Smooth muscle cell (in vitro differentiated cells): Measurements from ENCODE around the gene BRD9. TPM values are rescaled to one million over a fixed set of nuclear protein-coding genes. Genes with fewer than 3 reads are reported as not detected.

Experiments used
- DNase-seq: peaks from one replicate; lab custom pipeline; 2025; ENCODE audit not compliant: unreplicated experiment; lab: John Stamatoyannopoulos, UW
- H2AFZ ChIP-seq: fragments of 200-600 bp; sonication (generic); 2 replicates; pipeline ENCODE4 v1.6.0; 2016; ENCODE audit warnings: antibody characterized with exemption, low read depth, mild to moderate bottlenecking
- H3F3A ChIP-seq: fragments of 200-600 bp; sonication (generic); 2 replicates; pipeline ENCODE4 v1.6.0; 2017; ENCODE audit warnings: antibody characterized with exemption, low read depth
- H3K27ac ChIP-seq: fragments of 200-600 bp; sonication (generic); 2 replicates; pipeline ENCODE4 v1.5.1; 2016; ENCODE audit warnings: low read depth, mild to moderate bottlenecking
- H3K27me3 ChIP-seq: fragments of 200-600 bp; sonication (generic); 2 replicates; pipeline ENCODE4 v1.6.1; 2016; ENCODE audit warnings: low read depth, mild to moderate bottlenecking
- H3K36me3 ChIP-seq: fragments of 200-600 bp; sonication (generic); 2 replicates; pipeline ENCODE4 v1.5.1; 2016; ENCODE audit warnings: low read depth
- H3K4me1 ChIP-seq: fragments of 200-600 bp; sonication (generic); 2 replicates; pipeline ENCODE4 v1.5.1; 2016; ENCODE audit warnings: low read depth
- H3K4me2 ChIP-seq: fragments of 200-600 bp; sonication (generic); 2 replicates; pipeline ENCODE4 v1.6.0; 2016; ENCODE audit warnings: mild to moderate bottlenecking
- H3K4me3 ChIP-seq: fragments of 200-600 bp; sonication (generic); 2 replicates; pipeline ENCODE4 v1.5.1; 2016; ENCODE audit warnings: mild to moderate bottlenecking
- H3K79me2 ChIP-seq: fragments of 200-600 bp; sonication (generic); 2 replicates; pipeline ENCODE4 v1.6.0; 2016; ENCODE audit warnings: low read depth, mild to moderate bottlenecking
- H3K9ac ChIP-seq: fragments of 200-600 bp; sonication (generic); 2 replicates; pipeline ENCODE4 v1.6.0; 2016; ENCODE audit warnings: low read depth
- H3K9me3 ChIP-seq: fragments of 200-600 bp; sonication (generic); replicated peaks from 2 replicates; pipeline ENCODE4 v1.5.1; 2016; ENCODE audit warnings: low read depth
- H4K20me1 ChIP-seq: fragments of 200-600 bp; sonication (generic); 2 replicates; pipeline ENCODE4 v1.6.0; 2016; ENCODE audit warnings: low read depth
- WGBS: methylation state at CpG from one replicate; pipeline ENCODE4 v1.1.7; 2016; ENCODE audit warnings: low lambda C conversion rate; 5-methylcytosine and 5-hydroxymethylcytosine counted together
- polyA plus RNA-seq: library from polyadenylated mRNA; unstranded; fragments of >200 nt; fragmentation: Nextera tagmentation; extraction: Ambion mirVana; gene quantifications from 2 replicates; pipeline ENCODE4 v1.2.1, GENCODE V29; 2016
- total RNA-seq: library from RNA; depleted of rRNA; stranded (reverse); fragments of >200 nt; gene quantifications from 2 replicates; pipeline ENCODE4 v1.2.3, GENCODE V29; 2014
- TF ChIP-seq, protein P1 (sequence below): fragments of 200-600 bp; sonication (generic); IDR thresholded peaks from 2 replicates; pipeline ENCODE4 v1.5.1; 2017; ENCODE audit warnings: borderline replicate concordance, mild to moderate bottlenecking, antibody characterized with exemption; ENCODE audit not compliant: insufficient read depth, poor library complexity, severe bottlenecking

Gene BRD9
- total and polyA plus RNA-seq, 2 experiments from 2014 or later, result 17.1 to 17.8 TPM

GRCh38 chr5:922436-923280 is 30.1 kb upstream of the BRD9 start:
- Histone ChIP-seq H3F3A (no peaks in the 10 kb centered on the region), H4K20me1 (no peaks in the 10 kb centered on the region), H3K4me2 (no peak overlapping the region), H3K79me2 (no peaks in the 10 kb centered on the region), H3K9ac (no peak overlapping the region), H3K9me3 (no peaks in the 10 kb centered on the region), H3K27me3 (peaks cover 18% of the 10 kb centered on the region), H2AFZ (no peak overlapping the region), H3K4me3 (no peak overlapping the region), H3K4me1 (peaks cover 5% of the 10 kb centered on the region), H3K27ac (no peak overlapping the region), H3K36me3 (no peaks in the 10 kb centered on the region)
- WGBS, result 96% methylated on average over 17 of the region's 17 CpGs
- TF ChIP-seq, protein P1, sequence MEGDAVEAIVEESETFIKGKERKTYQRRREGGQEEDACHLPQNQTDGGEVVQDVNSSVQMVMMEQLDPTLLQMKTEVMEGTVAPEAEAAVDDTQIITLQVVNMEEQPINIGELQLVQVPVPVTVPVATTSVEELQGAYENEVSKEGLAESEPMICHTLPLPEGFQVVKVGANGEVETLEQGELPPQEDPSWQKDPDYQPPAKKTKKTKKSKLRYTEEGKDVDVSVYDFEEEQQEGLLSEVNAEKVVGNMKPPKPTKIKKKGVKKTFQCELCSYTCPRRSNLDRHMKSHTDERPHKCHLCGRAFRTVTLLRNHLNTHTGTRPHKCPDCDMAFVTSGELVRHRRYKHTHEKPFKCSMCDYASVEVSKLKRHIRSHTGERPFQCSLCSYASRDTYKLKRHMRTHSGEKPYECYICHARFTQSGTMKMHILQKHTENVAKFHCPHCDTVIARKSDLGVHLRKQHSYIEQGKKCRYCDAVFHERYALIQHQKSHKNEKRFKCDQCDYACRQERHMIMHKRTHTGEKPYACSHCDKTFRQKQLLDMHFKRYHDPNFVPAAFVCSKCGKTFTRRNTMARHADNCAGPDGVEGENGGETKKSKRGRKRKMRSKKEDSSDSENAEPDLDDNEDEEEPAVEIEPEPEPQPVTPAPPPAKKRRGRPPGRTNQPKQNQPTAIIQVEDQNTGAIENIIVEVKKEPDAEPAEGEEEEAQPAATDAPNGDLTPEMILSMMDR, result no peak
- DNase-seq, result no peak

DNA sequence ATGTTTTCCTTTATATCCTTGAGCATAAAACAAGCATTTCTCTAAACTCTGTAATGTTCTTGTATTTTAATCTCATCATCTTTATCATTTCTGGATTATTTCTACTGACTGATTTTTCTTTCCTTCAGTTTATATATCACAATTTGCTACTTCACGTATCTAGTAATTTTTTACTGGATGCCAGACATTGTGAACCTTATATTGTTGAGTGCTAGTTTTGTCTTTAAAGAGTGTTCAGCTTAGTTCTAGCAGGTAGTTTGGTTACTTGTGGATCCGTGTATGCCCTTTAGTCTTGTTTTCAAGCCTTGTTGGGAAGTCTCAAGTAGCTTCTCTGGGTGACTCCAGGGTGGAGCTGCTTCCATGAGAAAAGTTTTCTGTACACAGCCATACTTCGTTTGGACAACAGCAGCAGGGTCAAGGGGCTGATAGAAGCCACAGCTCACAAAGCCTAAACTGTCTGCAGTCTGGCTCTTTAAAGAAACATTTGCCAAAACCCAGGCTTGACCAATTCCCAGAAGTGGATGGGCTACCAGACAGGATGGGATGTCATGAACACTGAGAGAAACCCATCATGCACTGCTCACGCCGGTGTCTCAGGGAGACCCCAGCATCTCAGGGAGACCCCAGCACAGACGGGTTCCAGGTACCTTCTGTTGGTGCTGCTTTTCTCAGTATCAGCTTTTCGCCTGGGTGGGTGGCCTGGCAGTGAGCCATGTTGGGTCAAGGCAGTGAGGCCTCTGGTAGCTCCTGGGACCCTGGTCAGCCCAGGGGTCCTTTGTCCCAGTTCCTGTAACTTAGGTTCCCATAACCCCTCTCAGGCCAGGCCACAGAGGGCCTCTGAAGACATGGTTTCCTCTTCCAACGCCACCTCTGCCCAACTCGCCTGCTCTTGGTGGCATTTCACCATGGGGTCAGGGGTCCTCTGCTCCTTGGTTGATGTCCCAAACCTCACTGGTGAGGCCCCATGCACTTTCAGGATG is 29.1 kb upstream of the BRD9 start:
- Histone ChIP-seq H3K36me3 (no peaks in the 10 kb centered on the region), H3K4me2 (no peak overlapping the region), H3K4me1 (peaks cover 5% of the 10 kb centered on the region), H3K9ac (no peak overlapping the region), H3F3A (no peaks in the 10 kb centered on the region), H4K20me1 (no peaks in the 10 kb centered on the region), H3K27me3 (peaks cover 15% of the 10 kb centered on the region), H3K27ac (no peak overlapping the region), H3K79me2 (no peaks in the 10 kb centered on the region), H2AFZ (no peak overlapping the region), H3K4me3 (no peak overlapping the region), H3K9me3 (no peaks in the 10 kb centered on the region)
- TF ChIP-seq, protein P1, result no peak
- WGBS, result 95% methylated on average over 9 of the region's 9 CpGs
- DNase-seq, result no peak

DNA sequence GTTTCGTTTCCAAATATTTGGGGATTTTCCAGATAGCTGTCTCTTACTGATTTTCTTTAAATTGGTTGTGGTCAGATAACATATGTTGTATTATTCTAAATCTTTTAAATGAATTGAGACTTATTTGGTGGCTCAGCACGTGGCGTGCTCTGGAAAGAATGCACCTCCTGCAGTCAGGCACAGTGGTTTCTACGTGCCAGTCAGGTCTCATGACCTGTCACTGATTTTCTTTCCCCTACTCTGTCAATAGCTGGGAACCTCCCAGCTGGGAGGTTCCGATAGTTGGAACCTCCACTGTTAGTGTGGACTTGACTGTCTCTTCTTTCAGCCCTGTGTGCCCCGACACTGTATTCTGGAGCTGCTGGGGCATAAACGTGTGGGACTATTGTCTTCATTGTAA is 27.7 kb upstream of the BRD9 start:
- Histone ChIP-seq H3F3A (no peaks in the 10 kb centered on the region), H3K9me3 (no peaks in the 10 kb centered on the region), H3K36me3 (no peaks in the 10 kb centered on the region), H3K27ac (no peak overlapping the region), H3K4me3 (no peak overlapping the region), H2AFZ (no peak overlapping the region), H3K79me2 (no peaks in the 10 kb centered on the region), H3K27me3 (peaks cover 7% of the 10 kb centered on the region), H3K4me2 (no peak overlapping the region), H4K20me1 (no peaks in the 10 kb centered on the region), H3K9ac (no peak overlapping the region), H3K4me1 (no peaks in the 10 kb centered on the region)
- no peak for DNase-seq
- TF ChIP-seq, protein P1, result no peak
- 89% methylated on average over 7 of the region's 7 CpGs for WGBS
